Left ventricle myocardium inferior (tissue), 1 donor: ENCODE data around the gene SHISA6. TPM values are rescaled to one million over a fixed set of nuclear protein-coding genes. Genes with fewer than 3 reads are reported as not detected.
"Not testable (repeated sequence)": the region's sequence is repeated elsewhere in the genome, so short reads cannot be mapped to it uniquely, and the experiment has no call there.

Experiments used
- DNase-seq: peaks from one replicate; pipeline ENCODE4 v3.0.0-alpha.2; 2020
- H3K27ac ChIP-seq: fragments of 200-600 bp; replicated peaks from 2 replicates; pipeline ENCODE4 v1.8.0; 2021
- H3K27me3 ChIP-seq: fragments of 200-600 bp; 2 replicates; pipeline ENCODE4 v1.8.0; 2021; ENCODE audit warnings: low read depth
- H3K36me3 ChIP-seq: fragments of 200-600 bp; 2 replicates; pipeline ENCODE4 v1.8.0; 2021
- H3K4me1 ChIP-seq: fragments of 200-600 bp; 2 replicates; pipeline ENCODE4 v1.8.0; 2021
- H3K4me3 ChIP-seq: fragments of 200-600 bp; 2 replicates; pipeline ENCODE4 v1.8.0; 2021; ENCODE audit warnings: mild to moderate bottlenecking, moderate library complexity
- H3K9me3 ChIP-seq: fragments of 200-600 bp; replicated peaks from 2 replicates; pipeline ENCODE4 v1.8.0; 2021
- CTCF ChIP-seq: fragments of 200-600 bp; IDR thresholded peaks from 2 replicates; pipeline ENCODE4 v1.8.0; 2021; ENCODE audit warnings: antibody characterized with exemption, mild to moderate bottlenecking, borderline replicate concordance
- intact Hi-C: fragments of 100-400 bp; cut with micrococcal nuclease; formaldehyde crosslinking; loops from one replicate; pipeline ENCODE4 v1.11.0; 2022
- total RNA-seq: library from RNA; stranded (reverse); fragmentation: NEBNext Ultra II Directional; extraction: Animal tissue kit (Norgen Biotek cat#: 25700); gene quantifications from one replicate; pipeline ENCODE4 v1.2.1, GENCODE V29; 2021
- donor health status: DM: no; HTN: yes; CAD: no; lungs with severe emphysema.

The SHISA6 gene
- total RNA-seq, 1 donor from 2014 or later, result 0.66 TPM

- DNase-seq, result no peak
- no peaks in the 10 kb centered on the region for H3K9me3 ChIP-seq
- no peaks in the 10 kb centered on the region for H3K4me1 ChIP-seq
- H3K27me3 ChIP-seq, result peaks cover 23% of the 10 kb centered on the region
- no peak overlapping the region for H3K27ac ChIP-seq
- TF ChIP-seq CTCF, result no peak
- no peak overlapping the region for H3K4me3 ChIP-seq
- intact Hi-C loops, result no loop called here
- H3K36me3 ChIP-seq, result no peaks in the 10 kb centered on the region
These were observed 52.5 kb downstream of the SHISA6 start for GRCh38 chr17:11293480-11293879.

GRCh38 chr17:11294826-11295225 lies 53.8 kb downstream of the SHISA6 start:
- DNase-seq, result no peak

GRCh38 chr17:11296994-11297393 lies 56.0 kb downstream of the SHISA6 start:
- Histone ChIP-seq H3K4me3 (no peak overlapping the region), H3K36me3 (no peaks in the 10 kb centered on the region), H3K4me1 (no peaks in the 10 kb centered on the region), H3K27ac (no peak overlapping the region), H3K27me3 (peaks cover 23% of the 10 kb centered on the region), H3K9me3 (no peaks in the 10 kb centered on the region)
- TF ChIP-seq CTCF, result peak; percentile 47
- no peak for DNase-seq
- intact Hi-C loops, result no loop called here

More at GRCh38 chr17:11294826-11295225, 53.8 kb downstream of the SHISA6 start:
- no peak overlapping the region for H3K27ac ChIP-seq
- H3K27me3 ChIP-seq, result peaks cover 23% of the 10 kb centered on the region
- no peaks in the 10 kb centered on the region for H3K4me1 ChIP-seq
- H3K9me3 ChIP-seq, result no peaks in the 10 kb centered on the region
- no peak for TF ChIP-seq CTCF
- H3K4me3 ChIP-seq, result no peak overlapping the region
- intact Hi-C loops, result no loop called here
- no peaks in the 10 kb centered on the region for H3K36me3 ChIP-seq

GRCh38 chr17:11298401-11298800 lies 57.4 kb downstream of the SHISA6 start:
- Histone ChIP-seq H3K27ac (no peak overlapping the region), H3K36me3 (no peaks in the 10 kb centered on the region), H3K4me3 (no peak overlapping the region), H3K27me3 (peaks cover 17% of the 10 kb centered on the region), H3K4me1 (no peaks in the 10 kb centered on the region), H3K9me3 (no peaks in the 10 kb centered on the region)
- intact Hi-C loops, result no loop called here
- no peak for TF ChIP-seq CTCF
- no peak for DNase-seq

- DNase-seq, result no peak
- intact Hi-C loops, result no loop called here
- Histone ChIP-seq H3K27me3 (peaks cover 12% of the 10 kb centered on the region), H3K4me1 (no peaks in the 10 kb centered on the region), H3K4me3 (no peak overlapping the region), H3K27ac (no peak overlapping the region), H3K9me3 (no peaks in the 10 kb centered on the region), H3K36me3 (no peaks in the 10 kb centered on the region)
- TF ChIP-seq CTCF, result no peak
These were observed 59.2 kb downstream of the SHISA6 start for GRCh38 chr17:11300201-11300600.

GRCh38 chr17:11300738-11301137 lies 59.7 kb downstream of the SHISA6 start:
- H3K4me3 ChIP-seq, result no peak overlapping the region
- no peaks in the 10 kb centered on the region for H3K9me3 ChIP-seq
- intact Hi-C loops, result no loop called here
- no peak for TF ChIP-seq CTCF
- no peaks in the 10 kb centered on the region for H3K36me3 ChIP-seq
- no peaks in the 10 kb centered on the region for H3K4me1 ChIP-seq
- peaks cover 10% of the 10 kb centered on the region for H3K27me3 ChIP-seq
- DNase-seq, result no peak
- no peak overlapping the region for H3K27ac ChIP-seq

GRCh38 chr17:11301874-11302273 lies 60.9 kb downstream of the SHISA6 start:
- H3K9me3 ChIP-seq, H3K4me3 ChIP-seq, DNase-seq, intact Hi-C loops, H3K4me1 ChIP-seq, H3K36me3 ChIP-seq, H3K27me3 ChIP-seq, H3K27ac ChIP-seq: not testable (repeated sequence)
